ENCODE results near the gene DMXL2.
"Not testable (repeated sequence)": the region's sequence is repeated elsewhere in the genome, so short reads cannot be mapped to it uniquely, and the experiment has no call there.

DMXL2 gene

DNA sequence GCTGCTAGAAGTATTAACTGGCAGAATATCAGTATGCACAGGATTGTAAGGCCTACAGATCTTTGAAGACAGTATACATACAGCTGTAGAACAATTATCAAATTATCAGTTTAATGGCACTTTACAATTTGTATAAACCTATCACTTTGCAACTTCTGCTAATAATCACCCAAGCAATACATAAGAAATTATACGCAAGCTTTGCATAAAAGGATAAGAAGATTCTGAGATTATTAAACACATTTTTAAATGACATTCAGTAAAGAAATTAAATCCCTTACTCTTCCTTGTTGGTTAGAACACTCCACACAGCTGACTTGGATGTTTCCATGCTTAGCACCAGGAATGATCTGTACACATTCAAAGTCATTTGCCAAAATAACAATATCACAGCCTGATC, 46.8 kb downstream of the DMXL2 start:
- Histone ChIP-seq H3K36me3 (ENCODE audit: control insufficient read depth, insufficient read depth, low read length) (no peaks in the 10 kb centered on the region), H3K4me1 (ENCODE audit: control insufficient read depth, insufficient read depth, low read length) (no peaks in the 10 kb centered on the region), H3K4me3 (ENCODE audit: low read depth, low read length) (no peak overlapping the region), H3K9ac (ENCODE audit: low read depth, low read length) (no peak overlapping the region), H3K27ac (ENCODE audit: low read depth, low read length) (no peak overlapping the region), H3K9me3 (ENCODE audit: control insufficient read depth, insufficient read depth, low read length) (no peaks in the 10 kb centered on the region), H3K27me3 (ENCODE audit: control insufficient read depth, insufficient read depth, low read length) (no peaks in the 10 kb centered on the region)

DNA sequence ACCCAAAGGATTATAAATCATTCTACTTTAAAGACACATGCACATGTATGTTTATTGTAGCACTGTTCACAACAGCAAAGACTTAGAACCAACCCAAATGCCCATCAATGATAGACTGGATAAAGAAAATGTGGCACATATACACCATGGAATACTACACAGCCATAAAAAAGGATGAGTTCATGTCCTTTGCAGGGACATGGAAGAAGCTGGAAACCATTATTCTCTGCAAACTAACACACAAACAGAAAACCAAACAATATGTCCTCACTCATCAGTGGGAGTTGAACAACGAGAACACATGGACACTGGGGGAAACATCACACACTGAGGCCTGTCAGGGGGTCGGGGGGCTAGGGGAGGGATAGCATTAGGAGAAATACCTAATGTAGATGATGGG, 49.2 kb downstream of the DMXL2 start:
- not testable (repeated sequence) for H3K4me1 ChIP-seq (ENCODE audit: control insufficient read depth, insufficient read depth, low read length); H3K4me3 ChIP-seq (ENCODE audit: low read depth, low read length); H3K9me3 ChIP-seq (ENCODE audit: control insufficient read depth, insufficient read depth, low read length); H3K27me3 ChIP-seq (ENCODE audit: control insufficient read depth, insufficient read depth, low read length); H3K36me3 ChIP-seq (ENCODE audit: control insufficient read depth, insufficient read depth, low read length); H3K27ac ChIP-seq (ENCODE audit: low read depth, low read length); H3K9ac ChIP-seq (ENCODE audit: low read depth, low read length)

DNA sequence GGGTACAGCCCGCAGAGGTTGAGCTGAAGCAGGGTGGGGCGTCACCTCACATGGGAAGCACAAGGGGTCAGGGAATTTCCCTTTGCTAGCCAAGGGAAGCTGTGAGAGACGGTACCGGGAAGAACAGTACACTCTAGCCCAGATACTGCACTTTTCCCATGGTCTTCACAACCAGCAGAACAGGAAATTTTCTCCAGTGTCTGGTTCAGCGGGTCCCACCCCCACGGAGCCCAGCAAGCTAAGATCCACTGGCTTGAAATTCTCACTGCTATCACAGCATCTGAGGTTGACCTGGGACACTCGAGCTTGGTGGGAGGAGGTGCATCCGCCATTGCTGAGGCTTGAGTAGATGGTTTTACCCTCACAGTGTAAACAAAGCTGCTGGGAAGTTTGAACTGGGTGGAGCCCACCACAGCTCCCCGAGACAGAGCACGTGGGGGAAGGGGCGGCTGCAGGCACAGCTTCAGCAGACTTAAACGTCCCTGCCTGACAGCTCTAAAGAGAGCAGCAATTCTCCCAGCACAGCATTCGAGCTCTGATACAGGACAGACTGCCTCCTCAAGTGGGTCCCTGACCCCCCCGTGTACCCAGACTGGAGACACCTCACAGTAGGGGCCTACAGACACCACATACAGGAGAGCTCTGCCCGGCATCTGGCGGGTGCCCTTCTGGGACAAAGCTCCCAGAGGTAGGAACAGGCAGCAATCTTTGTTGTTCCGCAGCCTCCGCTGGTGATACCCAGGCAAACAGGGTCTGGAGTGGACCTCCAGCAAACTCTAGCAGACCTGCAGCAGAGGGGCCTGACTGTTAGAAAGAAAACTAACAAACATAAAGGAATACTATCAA, 53.4 kb downstream of the DMXL2 start:
- H3K4me3 ChIP-seq (ENCODE audit: low read depth, low read length); H3K27me3 ChIP-seq (ENCODE audit: control insufficient read depth, insufficient read depth, low read length); H3K9ac ChIP-seq (ENCODE audit: low read depth, low read length); H3K4me1 ChIP-seq (ENCODE audit: control insufficient read depth, insufficient read depth, low read length); H3K9me3 ChIP-seq (ENCODE audit: control insufficient read depth, insufficient read depth, low read length); H3K36me3 ChIP-seq (ENCODE audit: control insufficient read depth, insufficient read depth, low read length); H3K27ac ChIP-seq (ENCODE audit: low read depth, low read length): not testable (repeated sequence)

DNA sequence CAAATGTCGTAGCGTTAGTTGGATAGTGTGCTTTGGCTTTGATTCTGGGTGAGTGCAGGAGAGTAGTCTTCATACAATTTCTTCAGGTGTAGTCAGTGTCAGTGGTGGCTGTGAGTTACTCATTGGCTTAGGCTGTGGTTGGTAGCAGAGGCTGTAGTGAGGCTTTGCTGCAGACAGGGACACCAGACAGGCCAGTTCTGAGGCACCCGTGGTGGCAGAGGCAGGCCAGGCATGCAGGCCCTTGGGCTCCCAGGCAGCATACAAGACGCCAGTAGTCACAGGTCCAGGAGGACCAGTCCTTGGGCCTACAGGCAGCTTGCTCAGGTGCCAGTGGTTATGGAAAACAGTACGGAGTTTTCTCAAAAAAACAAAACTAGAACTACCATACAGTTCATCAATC, 61.3 kb downstream of the DMXL2 start:
- no peak overlapping the region for H3K9ac ChIP-seq (ENCODE audit: low read depth, low read length)
- H3K27me3 ChIP-seq (ENCODE audit: control insufficient read depth, insufficient read depth, low read length) = no peaks in the 10 kb centered on the region
- no peak overlapping the region for H3K4me3 ChIP-seq (ENCODE audit: low read depth, low read length)
- H3K36me3 ChIP-seq (ENCODE audit: control insufficient read depth, insufficient read depth, low read length) = no peaks in the 10 kb centered on the region
- no peaks in the 10 kb centered on the region for H3K9me3 ChIP-seq (ENCODE audit: control insufficient read depth, insufficient read depth, low read length)
- H3K4me1 ChIP-seq (ENCODE audit: control insufficient read depth, insufficient read depth, low read length) = no peaks in the 10 kb centered on the region
- no peak overlapping the region for H3K27ac ChIP-seq (ENCODE audit: low read depth, low read length)

DNA sequence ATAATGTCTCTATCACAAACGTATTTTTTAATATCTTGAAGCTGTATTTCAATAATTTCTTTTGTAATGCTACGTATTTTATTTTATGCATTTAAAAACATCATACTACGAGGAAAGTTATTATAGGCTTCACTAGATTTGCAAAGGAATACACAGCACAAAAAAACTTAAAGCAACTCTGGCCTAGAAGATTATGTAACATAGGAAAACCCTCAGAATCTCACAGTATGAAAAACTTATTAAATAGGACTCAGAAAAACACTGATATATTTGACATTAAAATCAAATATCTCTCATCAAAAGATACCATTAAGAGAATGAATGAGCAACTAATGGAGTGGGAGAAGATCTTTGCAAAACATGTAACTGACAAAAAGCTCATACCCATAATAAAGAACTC, 63.7 kb downstream of the DMXL2 start:
- Histone ChIP-seq H3K36me3 (ENCODE audit: control insufficient read depth, insufficient read depth, low read length) (no peaks in the 10 kb centered on the region), H3K9ac (ENCODE audit: low read depth, low read length) (no peak overlapping the region), H3K4me1 (ENCODE audit: control insufficient read depth, insufficient read depth, low read length) (no peaks in the 10 kb centered on the region), H3K27me3 (ENCODE audit: control insufficient read depth, insufficient read depth, low read length) (no peaks in the 10 kb centered on the region), H3K4me3 (ENCODE audit: low read depth, low read length) (no peak overlapping the region), H3K27ac (ENCODE audit: low read depth, low read length) (no peak overlapping the region), H3K9me3 (ENCODE audit: control insufficient read depth, insufficient read depth, low read length) (no peaks in the 10 kb centered on the region)

DNA sequence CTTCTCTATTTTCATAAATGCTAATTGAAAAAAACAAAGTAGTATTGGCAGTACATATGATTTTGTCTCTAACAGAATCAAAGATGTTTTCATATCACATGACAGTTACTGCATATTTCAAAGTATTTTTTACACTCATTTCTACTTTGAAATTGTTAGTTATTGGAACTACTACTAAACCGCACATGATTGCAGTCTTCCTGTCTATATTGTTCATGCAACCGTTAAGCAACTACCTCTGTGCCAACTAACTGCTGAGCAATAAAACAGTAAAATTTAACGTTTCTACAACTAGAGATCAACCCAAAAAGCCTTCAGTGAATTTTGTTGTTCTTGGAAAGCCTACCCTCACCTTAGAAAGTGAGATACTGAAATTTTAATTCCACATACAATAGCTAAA, 64.2 kb downstream of the DMXL2 start:
- Histone ChIP-seq H3K27ac (ENCODE audit: low read depth, low read length) (no peak overlapping the region), H3K9me3 (ENCODE audit: control insufficient read depth, insufficient read depth, low read length) (no peaks in the 10 kb centered on the region), H3K9ac (ENCODE audit: low read depth, low read length) (no peak overlapping the region), H3K36me3 (ENCODE audit: control insufficient read depth, insufficient read depth, low read length) (no peaks in the 10 kb centered on the region), H3K4me1 (ENCODE audit: control insufficient read depth, insufficient read depth, low read length) (no peaks in the 10 kb centered on the region), H3K27me3 (ENCODE audit: control insufficient read depth, insufficient read depth, low read length) (no peaks in the 10 kb centered on the region), H3K4me3 (ENCODE audit: low read depth, low read length) (no peak overlapping the region)

DNA sequence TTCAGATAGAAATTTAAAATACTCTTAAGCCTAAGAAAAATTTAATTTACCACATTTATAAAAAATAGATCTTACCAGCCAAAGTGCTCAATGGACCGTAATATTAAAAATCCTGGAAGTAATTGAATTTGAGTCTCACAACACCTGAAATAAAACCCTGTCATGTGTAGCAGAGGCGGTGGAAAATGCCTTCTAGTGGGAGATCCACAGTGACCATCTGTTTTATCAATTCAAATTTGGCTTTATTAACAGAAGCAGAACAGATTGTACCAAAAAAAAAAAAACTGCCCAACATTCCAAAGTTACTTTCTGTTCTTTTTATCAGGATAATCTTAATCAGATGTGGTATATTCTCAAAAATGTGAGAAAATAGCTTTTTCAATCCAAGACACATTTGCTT, 71.7 kb downstream of the DMXL2 start:
- no peak overlapping the region for H3K27ac ChIP-seq (ENCODE audit: low read depth, low read length)
- no peak overlapping the region for H3K9ac ChIP-seq (ENCODE audit: low read depth, low read length)
- H3K36me3 ChIP-seq (ENCODE audit: control insufficient read depth, insufficient read depth, low read length) = no peaks in the 10 kb centered on the region
- H3K27me3 ChIP-seq (ENCODE audit: control insufficient read depth, insufficient read depth, low read length) = no peaks in the 10 kb centered on the region
- H3K9me3 ChIP-seq (ENCODE audit: control insufficient read depth, insufficient read depth, low read length) = no peaks in the 10 kb centered on the region
- no peak overlapping the region for H3K4me3 ChIP-seq (ENCODE audit: low read depth, low read length)
- H3K4me1 ChIP-seq (ENCODE audit: control insufficient read depth, insufficient read depth, low read length) = no peaks in the 10 kb centered on the region

DNA sequence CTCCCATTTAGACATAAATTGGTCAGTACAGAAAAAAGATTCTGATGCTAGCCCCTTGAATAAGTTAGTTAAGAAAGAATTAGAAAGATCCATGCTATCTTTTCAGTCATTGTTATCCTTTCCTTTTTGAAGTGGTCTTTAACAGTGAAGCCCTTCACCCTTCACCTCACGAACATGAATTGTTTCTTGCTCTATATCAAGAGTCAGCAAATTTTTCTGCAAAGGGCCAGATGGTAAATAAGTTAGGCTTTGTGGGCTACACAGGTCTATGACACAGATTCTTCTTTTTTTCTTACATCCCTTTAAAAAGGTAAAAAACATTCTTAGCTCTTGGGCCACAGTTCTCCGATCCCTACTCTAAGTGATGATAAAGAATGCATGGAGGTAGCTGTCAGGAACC, 74.9 kb downstream of the DMXL2 start:
- H3K27me3 ChIP-seq (ENCODE audit: control insufficient read depth, insufficient read depth, low read length) = no peaks in the 10 kb centered on the region
- no peaks in the 10 kb centered on the region for H3K4me1 ChIP-seq (ENCODE audit: control insufficient read depth, insufficient read depth, low read length)
- H3K9me3 ChIP-seq (ENCODE audit: control insufficient read depth, insufficient read depth, low read length) = no peaks in the 10 kb centered on the region
- H3K4me3 ChIP-seq (ENCODE audit: low read depth, low read length) = no peak overlapping the region
- H3K9ac ChIP-seq (ENCODE audit: low read depth, low read length) = no peak overlapping the region
- no peaks in the 10 kb centered on the region for H3K36me3 ChIP-seq (ENCODE audit: control insufficient read depth, insufficient read depth, low read length)
- H3K27ac ChIP-seq (ENCODE audit: low read depth, low read length) = no peak overlapping the region

DNA sequence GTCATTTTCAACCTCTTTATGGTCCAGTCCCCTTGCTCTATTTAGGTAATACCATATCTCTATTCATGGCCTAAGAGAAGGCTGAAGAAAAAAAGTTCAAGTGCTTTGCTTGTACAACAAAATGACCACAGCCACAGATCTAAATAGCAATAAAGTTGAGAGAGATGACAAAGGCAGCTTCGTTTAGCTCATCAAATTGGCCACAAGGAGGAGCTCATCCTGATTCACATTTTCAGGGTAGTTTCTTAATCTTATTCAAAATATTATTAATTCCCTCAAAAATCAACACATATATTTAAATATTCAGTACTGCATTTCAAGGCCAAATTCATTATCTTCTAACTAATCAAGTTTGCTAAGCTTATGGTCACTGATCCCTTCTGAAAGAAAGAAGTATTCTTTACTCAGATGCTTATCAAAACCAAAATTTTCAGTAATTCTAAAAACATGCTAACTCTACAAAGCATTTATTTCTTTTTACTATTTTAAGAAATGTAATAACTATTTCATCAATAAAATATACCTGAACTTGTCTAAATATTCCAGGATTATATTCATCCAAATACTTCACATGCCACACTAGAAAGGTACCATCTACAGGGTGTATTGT, 85.5 kb downstream of the DMXL2 start:
- no peak overlapping the region for H3K4me3 ChIP-seq (ENCODE audit: low read depth, low read length)
- no peaks in the 10 kb centered on the region for H3K9me3 ChIP-seq (ENCODE audit: control insufficient read depth, insufficient read depth, low read length)
- H3K27ac ChIP-seq (ENCODE audit: low read depth, low read length) = no peak overlapping the region
- H3K4me1 ChIP-seq (ENCODE audit: control insufficient read depth, insufficient read depth, low read length) = no peaks in the 10 kb centered on the region
- no peaks in the 10 kb centered on the region for H3K27me3 ChIP-seq (ENCODE audit: control insufficient read depth, insufficient read depth, low read length)
- H3K9ac ChIP-seq (ENCODE audit: low read depth, low read length) = no peak overlapping the region
- H3K36me3 ChIP-seq (ENCODE audit: control insufficient read depth, insufficient read depth, low read length) = no peaks in the 10 kb centered on the region

DNA sequence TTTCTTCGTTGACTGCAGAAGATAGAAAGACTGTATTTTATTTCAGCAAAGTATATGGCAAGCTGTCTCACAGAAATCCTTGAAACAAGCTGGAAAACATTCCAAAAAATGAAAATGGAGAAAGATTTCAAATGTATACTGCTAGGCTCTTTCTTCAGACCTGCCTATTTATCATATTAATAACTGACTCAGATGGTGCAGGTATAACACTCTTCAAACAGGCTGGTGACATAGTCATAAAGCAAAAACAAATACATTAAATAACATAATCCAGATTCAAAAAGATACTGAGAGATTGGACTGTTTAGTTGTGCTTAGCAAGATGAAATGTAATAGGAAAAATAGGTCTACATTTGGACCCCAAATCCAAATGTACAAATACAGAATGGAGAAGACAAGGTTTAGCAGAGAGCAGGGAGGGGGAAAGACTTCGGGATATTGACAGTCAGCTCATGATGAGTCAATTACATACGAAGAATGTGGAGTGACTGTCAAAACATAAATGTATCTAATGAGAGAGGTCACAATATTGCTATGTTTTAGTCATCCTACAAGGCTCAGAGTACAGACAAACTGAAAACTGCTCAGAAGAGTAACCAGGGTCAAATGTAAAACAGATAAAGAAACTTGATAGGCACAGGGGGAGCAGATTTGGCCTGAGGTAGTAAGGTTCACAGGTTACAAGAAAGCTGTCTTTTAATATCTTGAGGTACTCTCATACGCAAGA, 88.7 kb downstream of the DMXL2 start:
- Histone ChIP-seq H3K27ac (ENCODE audit: low read depth, low read length) (no peak overlapping the region), H3K27me3 (ENCODE audit: control insufficient read depth, insufficient read depth, low read length) (no peaks in the 10 kb centered on the region), H3K4me1 (ENCODE audit: control insufficient read depth, insufficient read depth, low read length) (no peaks in the 10 kb centered on the region), H3K9ac (ENCODE audit: low read depth, low read length) (no peak overlapping the region), H3K9me3 (ENCODE audit: control insufficient read depth, insufficient read depth, low read length) (no peaks in the 10 kb centered on the region), H3K36me3 (ENCODE audit: control insufficient read depth, insufficient read depth, low read length) (no peaks in the 10 kb centered on the region), H3K4me3 (ENCODE audit: low read depth, low read length) (no peak overlapping the region)

DNA sequence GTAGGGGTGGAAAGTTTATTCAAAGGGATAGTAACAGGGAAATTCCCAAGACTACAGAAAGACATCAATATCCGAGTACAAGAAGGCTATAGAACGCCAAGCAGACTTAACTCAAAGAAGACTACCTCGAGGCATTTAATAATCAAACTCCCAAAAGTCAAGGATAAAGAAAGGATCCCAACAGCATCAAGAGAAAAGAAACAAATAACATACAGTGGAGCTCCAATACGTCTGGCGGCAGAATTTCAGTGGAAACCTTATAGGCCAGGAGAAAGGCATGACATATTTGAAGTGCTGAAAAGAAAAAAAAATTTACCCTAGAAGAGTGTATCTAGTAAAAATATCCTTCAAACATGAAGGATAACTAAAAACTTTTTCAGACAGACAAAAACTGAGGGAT, 95.6 kb downstream of the DMXL2 start:
- Histone ChIP-seq H3K4me3 (ENCODE audit: low read depth, low read length) (no peak overlapping the region), H3K27me3 (ENCODE audit: control insufficient read depth, insufficient read depth, low read length) (no peaks in the 10 kb centered on the region), H3K9me3 (ENCODE audit: control insufficient read depth, insufficient read depth, low read length) (no peaks in the 10 kb centered on the region), H3K27ac (ENCODE audit: low read depth, low read length) (no peak overlapping the region), H3K4me1 (ENCODE audit: control insufficient read depth, insufficient read depth, low read length) (no peaks in the 10 kb centered on the region), H3K36me3 (ENCODE audit: control insufficient read depth, insufficient read depth, low read length) (no peaks in the 10 kb centered on the region), H3K9ac (ENCODE audit: low read depth, low read length) (no peak overlapping the region)
